GM12872 (cell line): ENCODE data around the gene EPS8L1.

Experiments
- CTCF ChIP-seq: IDR thresholded peaks from 3 replicates; pipeline ENCODE4 v1.5.1; 2011; ENCODE audit warnings: low read depth, mild to moderate bottlenecking, low read length, moderate library complexity; ENCODE audit not compliant: insufficient read depth

The EPS8L1 gene

DNA sequence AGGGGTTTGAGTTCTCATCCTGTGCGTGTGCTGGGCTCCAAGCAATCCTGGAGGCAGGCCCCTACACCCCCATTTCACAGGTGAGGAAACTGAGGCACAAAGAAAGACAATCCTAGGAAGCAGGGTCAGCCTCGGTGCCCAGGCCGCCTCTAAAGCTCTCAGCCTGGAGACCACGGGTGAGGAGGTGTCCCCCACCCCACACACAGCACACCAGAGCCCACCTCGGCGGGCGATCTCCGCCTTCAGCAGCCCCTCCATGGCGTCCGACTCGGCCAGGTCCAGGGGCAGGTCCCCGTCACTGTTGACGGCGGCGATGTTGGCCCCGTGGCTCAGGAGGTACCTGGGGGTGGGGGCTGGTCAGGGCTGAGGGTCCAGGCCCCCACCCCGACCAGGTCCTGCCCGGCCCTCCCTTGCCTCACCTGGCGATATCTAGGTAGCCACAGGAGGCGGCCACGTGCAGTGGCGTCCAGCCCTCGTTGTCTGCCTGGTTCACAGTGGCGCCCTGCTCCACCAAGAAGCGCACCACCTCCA, 36.6 kb downstream of the EPS8L1 start:
- no peak for TF ChIP-seq CTCF

DNA sequence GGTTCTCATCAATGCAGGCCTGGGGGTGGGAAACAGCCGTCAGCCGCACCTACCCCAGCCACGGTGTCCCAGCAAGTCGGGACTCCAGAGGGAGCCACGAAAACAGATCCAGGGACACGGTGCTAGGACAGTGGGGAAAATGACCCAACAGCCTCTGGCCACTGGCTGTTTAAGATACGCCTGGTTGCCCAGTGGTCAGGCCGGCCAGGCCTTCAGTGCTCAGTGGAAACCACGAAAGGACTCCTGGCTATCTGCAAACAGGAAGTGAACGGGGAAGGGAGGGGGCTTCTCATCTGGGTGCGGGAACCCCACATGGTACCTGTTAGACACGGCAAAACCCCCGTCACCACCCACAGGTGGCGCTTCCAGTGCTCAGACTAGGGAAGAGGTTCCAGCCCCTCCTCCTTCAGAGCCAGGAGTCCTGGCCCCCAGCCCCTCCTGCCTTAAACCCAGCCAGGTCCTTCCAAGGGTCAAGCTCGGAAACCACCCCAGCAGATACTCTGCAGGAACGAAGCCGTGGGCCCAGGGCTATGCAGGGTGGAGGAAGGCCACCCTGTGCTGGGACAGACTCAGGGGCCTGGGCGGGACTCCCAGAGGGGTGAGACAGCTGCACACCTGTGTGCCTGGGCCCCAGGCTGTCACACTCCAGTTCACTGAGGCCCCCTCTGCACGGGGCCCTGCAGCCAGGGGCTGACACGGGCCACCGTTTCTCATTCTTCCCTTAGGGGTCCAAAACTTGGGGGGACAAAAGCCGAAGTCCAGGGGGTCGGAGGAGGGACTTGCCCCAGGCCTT, 37.3 kb downstream of the EPS8L1 start:
- TF ChIP-seq CTCF, result peak; percentile 31; the same call in 2 of the 3 replicates

GRCh38 chr19:55113570-55114039, 37.9 kb downstream of the EPS8L1 start:
- TF ChIP-seq CTCF, result no peak

- no peak for TF ChIP-seq CTCF
Measured at GRCh38 chr19:55114566-55115145, 39.0 kb downstream of the EPS8L1 start.

DNA sequence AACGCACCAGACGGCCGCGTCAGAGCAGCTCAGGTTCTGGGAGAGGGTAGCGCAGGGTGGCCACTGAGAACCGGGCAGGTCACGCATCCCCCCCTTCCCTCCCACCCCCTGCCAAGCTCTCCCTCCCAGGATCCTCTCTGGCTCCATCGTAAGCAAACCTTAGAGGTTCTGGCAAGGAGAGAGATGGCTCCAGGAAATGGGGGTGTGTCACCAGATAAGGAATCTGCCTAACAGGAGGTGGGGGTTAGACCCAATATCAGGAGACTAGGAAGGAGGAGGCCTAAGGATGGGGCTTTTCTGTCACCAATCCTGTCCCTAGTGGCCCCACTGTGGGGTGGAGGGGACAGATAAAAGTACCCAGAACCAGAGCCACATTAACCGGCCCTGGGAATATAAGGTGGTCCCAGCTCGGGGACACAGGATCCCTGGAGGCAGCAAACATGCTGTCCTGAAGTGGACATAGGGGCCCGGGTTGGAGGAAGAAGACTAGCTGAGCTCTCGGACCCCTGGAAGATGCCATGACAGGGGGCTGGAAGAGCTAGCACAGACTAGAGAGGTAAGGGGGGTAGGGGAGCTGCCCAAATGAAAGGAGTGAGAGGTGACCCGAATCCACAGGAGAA, 39.9 kb downstream of the EPS8L1 start:
- no peak for TF ChIP-seq CTCF

DNA sequence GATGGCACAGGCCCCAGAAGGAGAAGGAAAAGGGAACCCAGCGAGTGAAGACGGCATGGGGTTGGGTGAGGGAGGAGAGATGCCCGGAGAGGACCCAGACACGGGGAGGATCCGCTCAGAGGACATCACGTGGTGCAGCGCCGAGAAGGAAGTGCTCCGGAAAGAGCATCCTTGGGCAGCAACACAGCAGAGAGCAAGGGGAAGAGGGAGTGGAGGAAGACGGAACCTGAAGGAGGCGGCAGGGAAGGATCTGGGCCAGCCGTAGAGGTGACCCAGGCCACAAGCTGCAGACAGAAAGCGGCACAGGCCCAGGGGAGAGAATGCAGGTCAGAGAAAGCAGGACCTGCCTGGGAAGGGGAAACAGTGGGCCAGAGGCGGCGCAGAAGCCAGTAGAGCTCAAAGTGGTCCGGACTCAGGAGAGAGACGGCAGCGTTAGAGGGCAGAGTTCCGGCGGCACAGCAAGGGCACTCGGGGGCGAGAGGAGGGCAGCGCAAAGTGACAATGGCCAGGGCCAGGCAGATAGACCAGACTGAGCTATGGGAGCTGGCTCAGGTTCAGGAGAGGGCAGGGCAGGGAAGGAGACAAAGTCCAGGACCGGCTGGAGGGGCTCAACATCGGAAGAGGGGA, 40.7 kb downstream of the EPS8L1 start:
- no peak for TF ChIP-seq CTCF
